Globus pallidus (tissue), 1 donor: Measurements from ENCODE around the gene ERO1A.

Source experiments
- DNase-seq: peaks from one replicate; pipeline ENCODE4 v3.0.0-alpha.2; 2015; ENCODE audit warnings: low spot score

Gene ERO1A

GRCh38 chr14:52602131-52602530, 93.2 kb downstream of the ERO1A start:
- no peak for DNase-seq

GRCh38 chr14:52599974-52600373, 95.4 kb downstream of the ERO1A start:
- no peak for DNase-seq

DNA sequence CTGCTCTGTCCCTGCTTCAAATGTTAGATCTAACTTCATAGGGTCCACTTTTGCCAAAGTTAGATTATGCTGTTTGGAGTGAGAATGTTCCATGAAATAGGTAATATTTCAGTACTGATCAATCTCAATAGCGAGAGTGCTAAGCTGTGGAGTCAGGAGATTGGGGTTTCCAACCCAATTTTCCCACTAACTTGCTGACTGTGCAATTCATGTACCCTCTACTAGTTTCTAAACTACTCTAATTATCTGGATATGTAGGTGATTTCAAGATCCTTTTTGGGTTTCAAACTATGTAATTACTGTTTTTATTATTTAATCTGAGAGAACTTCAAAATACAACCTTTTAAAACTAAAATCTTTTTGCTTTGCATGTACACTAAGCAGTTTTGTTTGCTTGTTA, 96.8 kb downstream of the ERO1A start:
- no peak for DNase-seq

GRCh38 chr14:52596861-52597260, 98.5 kb downstream of the ERO1A start:
- no peak for DNase-seq

- DNase-seq: no peak
These were observed 99.0 kb downstream of the ERO1A start for GRCh38 chr14:52596320-52596719.

GRCh38 chr14:52590318-52590717, 105.0 kb downstream of the ERO1A start:
- no peak for DNase-seq
